ENCODE results near the gene PSMG4. TPM values are rescaled to one million over a fixed set of nuclear protein-coding genes. Genes with fewer than 3 reads are reported as not detected.
A peak's percentile ranks its signal among the peaks of the same experiment; 100 is the strongest.

PSMG4 gene
- total and polyA plus RNA-seq, 2 of the 8 experiments (the other 6 are each of a cell fraction or from before 2014, with no cell fraction given) = 40.6 to 113 TPM

DNA sequence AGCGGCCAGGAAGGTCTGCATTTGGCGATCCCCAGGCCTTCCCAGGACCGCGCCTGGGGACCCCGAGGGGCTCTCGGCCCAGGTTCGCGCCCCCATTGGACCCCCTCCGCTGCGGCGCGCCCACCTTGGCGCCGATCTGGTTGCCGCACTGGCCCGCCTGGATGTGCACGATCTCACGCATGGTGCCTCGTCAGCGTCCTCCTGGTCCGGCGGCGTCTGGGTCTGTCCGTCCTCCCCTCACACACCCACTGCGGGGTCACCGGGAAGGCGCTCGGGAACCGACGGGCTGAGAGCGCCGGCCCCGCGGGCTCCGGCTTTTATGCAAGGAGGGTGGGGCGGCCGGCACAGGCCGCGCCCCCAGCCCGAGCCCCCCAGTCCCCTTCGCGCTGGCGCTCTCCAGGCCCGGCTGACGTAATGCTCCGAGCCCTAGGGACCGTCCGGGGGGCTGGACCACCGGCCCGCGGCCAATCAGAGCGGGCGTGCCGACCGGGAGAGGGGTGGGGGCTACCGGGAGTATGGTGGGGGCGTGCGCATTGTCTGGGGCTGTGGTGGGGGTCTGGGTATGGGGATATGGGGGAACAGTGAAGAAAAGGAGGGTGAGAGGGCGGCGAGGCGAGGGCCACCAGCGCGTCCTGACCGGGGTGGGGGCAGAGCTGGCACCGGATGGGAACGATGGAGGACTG, 31.2 kb upstream of the PSMG4 start, which contains the start of gene TUBB2B:
TUBB2B (minus strand) TSS at position 291 of the 683 bp plus-strand sequence; CDS start at position 181, 110 bp downstream.
- POLR2A ChIA-PET (ENCODE audit: partially characterized antibody) = interaction anchor here (0.6 to 7.6 kb wide), 28 partner anchors 9 to 492 kb away, joined by 3 to 122 read pairs (median 5); partner anchors contain the start of genes PSMG4, RIPK1 and TUBB2A
- peaks cover 4 to 24% (median 10%) of the 10 kb centered on the region in 4 experiments for H3K36me3 ChIP-seq (ENCODE audit: control insufficient read depth in 2 of 4, insufficient read depth in 4 of 4, low read length in 3 of 4)
- peak within 1 kb of the TSS; percentile 92 for H4K5ac ChIP-seq (ENCODE audit: insufficient read length, low read depth, low read length)
- peaks cover 0 to 23% (median 19%) of the 10 kb centered on the region in 4 experiments; a peak in 6 of 7 replicates for H3K27me3 ChIP-seq (replicated peaks in 1 of 4; ENCODE audit: control insufficient read depth in 3 of 4, extremely low read depth in 1 of 4, insufficient read depth in 3 of 4, low read length in 3 of 4)
- no peak within 1 kb of the TSS for H3K23ac ChIP-seq (ENCODE audit: insufficient read length)
- FAIRE-seq = no peak
- peaks cover 4 to 22% (median 16%) of the 10 kb centered on the region in 4 experiments; a peak in 6 of 7 replicates for H3K4me1 ChIP-seq (replicated peaks in 1 of 4; ENCODE audit: control insufficient read depth in 3 of 4, insufficient read depth in 4 of 4, low read length in 3 of 4)
- H3K27ac ChIP-seq (ENCODE audit: low read depth, low read length) = peak within 1 kb of the TSS; percentile 75
- peak within 1 kb of the TSS; percentile 92 for H2BK5ac ChIP-seq (ENCODE audit: low read depth, low read length)
- H3K4me2 ChIP-seq (ENCODE audit: insufficient read depth in 1 of 2, low read depth in 2 of 2, low read length in 2 of 2) = peak within 1 kb of the TSS; percentile 91 to 98
- peak within 1 kb of the TSS; percentile 84 for H3K56ac ChIP-seq (replicated peaks; ENCODE audit: insufficient read length, low read depth, low read length)
- H2BK20ac ChIP-seq (ENCODE audit: low read length) = peak within 1 kb of the TSS; percentile 61; the same call in 1 of the 2 replicates
- H3K79me2 ChIP-seq (ENCODE audit: control insufficient read depth in 1 of 2, insufficient read depth in 2 of 2, low read length in 2 of 2) = peaks cover 15 to 19% of the 10 kb centered on the region in 2 experiments
- CTCF ChIA-PET (ENCODE audit: partially characterized antibody) = interaction anchor here (0.9 to 17.3 kb wide), 8 partner anchors 12 to 88 kb away, joined by 3 to 263 read pairs (median 5); no protein-coding TSS in a partner anchor
- peak within 1 kb of the TSS; percentile 82 to 93 (median 88) for H3K9ac ChIP-seq (replicated peaks in 1 of 4; ENCODE audit: extremely low read depth in 1 of 4, low read depth in 3 of 4, low read length in 3 of 4)
- peak within 1 kb of the TSS; percentile 96 for H4K8ac ChIP-seq (ENCODE audit: extremely low read depth, insufficient read depth, low read length)
- no peak within 1 kb of the TSS; the same call in 1 of the 2 replicates for H2AFZ ChIP-seq (ENCODE audit: low read length)
- H2BK15ac ChIP-seq (ENCODE audit: low read length) = no peak within 1 kb of the TSS; the same call in 1 of the 2 replicates
- no peaks in the 10 kb centered on the region for H3K9me3 ChIP-seq (ENCODE audit: insufficient read depth in 2 of 2, low read depth in 1 of 2, low read length in 1 of 2)
- peak within 1 kb of the TSS; percentile 32 for H2AK5ac ChIP-seq (ENCODE audit: low read depth, low read length)
- H4K91ac ChIP-seq (replicated peaks; ENCODE audit: insufficient read length, low read length) = peak within 1 kb of the TSS; percentile 98
- no peak within 1 kb of the TSS for H3K4ac ChIP-seq (replicated peaks; ENCODE audit: insufficient read length, low read depth, low read length)
- H2BK120ac ChIP-seq (replicated peaks; ENCODE audit: low read depth, low read length) = no peak within 1 kb of the TSS
- peaks cover 5% of the 10 kb centered on the region; the same call in 1 of the 2 replicates for H3K79me1 ChIP-seq (ENCODE audit: low read depth, low read length)
- no peak within 1 kb of the TSS for H3K14ac ChIP-seq (ENCODE audit: insufficient read length)
- peak within 1 kb of the TSS; percentile 87 to 99 (median 94) for H3K4me3 ChIP-seq (ENCODE audit: extremely low read depth in 1 of 4, insufficient read depth in 2 of 4, low read depth in 3 of 4, low read length in 4 of 4)
- H2BK12ac ChIP-seq (ENCODE audit: low read depth, low read length) = peak within 1 kb of the TSS; percentile 93
- 1% methylated on average over 46 of the region's 66 CpGs; no CpG with 5 or more reads in 1 of the 2 experiments for WGBS, 2 experiments (ENCODE audit: extremely low coverage in 1 of 2, insufficient coverage in 1 of 2, insufficient read length in 1 of 2, insufficient replicate concordance in 2 of 2, low coverage in 1 of 2, low lambda C conversion rate in 2 of 2, missing lambda C conversion rate in 1 of 2)
- H3K23me2 ChIP-seq (ENCODE audit: low read depth, low read length) = peaks cover 40% of the 10 kb centered on the region
- H4K20me1 ChIP-seq (replicated peaks in 1 of 2; ENCODE audit: control insufficient read depth in 1 of 2, insufficient read depth in 2 of 2, low read length in 2 of 2) = peaks cover 15 to 16% of the 10 kb centered on the region in 2 experiments
- peak in 1 of 2 experiments; percentile 63 for DNase-seq (ENCODE audit: low read depth in 1 of 2, low spot score in 2 of 2)
- peak within 1 kb of the TSS; percentile 99 for H3K18ac ChIP-seq (ENCODE audit: extremely low read depth, low read length)
- TF ChIP-seq, protein P1, sequence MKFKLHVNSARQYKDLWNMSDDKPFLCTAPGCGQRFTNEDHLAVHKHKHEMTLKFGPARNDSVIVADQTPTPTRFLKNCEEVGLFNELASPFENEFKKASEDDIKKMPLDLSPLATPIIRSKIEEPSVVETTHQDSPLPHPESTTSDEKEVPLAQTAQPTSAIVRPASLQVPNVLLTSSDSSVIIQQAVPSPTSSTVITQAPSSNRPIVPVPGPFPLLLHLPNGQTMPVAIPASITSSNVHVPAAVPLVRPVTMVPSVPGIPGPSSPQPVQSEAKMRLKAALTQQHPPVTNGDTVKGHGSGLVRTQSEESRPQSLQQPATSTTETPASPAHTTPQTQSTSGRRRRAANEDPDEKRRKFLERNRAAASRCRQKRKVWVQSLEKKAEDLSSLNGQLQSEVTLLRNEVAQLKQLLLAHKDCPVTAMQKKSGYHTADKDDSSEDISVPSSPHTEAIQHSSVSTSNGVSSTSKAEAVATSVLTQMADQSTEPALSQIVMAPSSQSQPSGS (IDR thresholded peaks at IDR 0.05; ENCODE audit: low read length) = peak; percentile 89
- TF ChIP-seq ASH2L (IDR thresholded peaks at IDR 0.05; ENCODE audit: low read length) = no peak
- peak; percentile 87; the same call in 1 of the 2 replicates for TF ChIP-seq POLR2AphosphoS5 (IDR thresholded peaks at IDR 0.05; ENCODE audit: low read depth, low read length)
- TF ChIP-seq TBP (IDR thresholded peaks at IDR 0.05; ENCODE audit: low read depth, low read length) = peak; percentile 96
- peak; percentile 80 for TF ChIP-seq PHF8 (conservative IDR thresholded peaks at IDR 0.05; ENCODE audit: low read depth, low read length)
- peak in 1 of 2 experiments; percentile 92; a peak in 2 of 3 replicates for TF ChIP-seq POLR2A (IDR thresholded peaks at IDR 0.05; ENCODE audit: control extremely low read depth in 1 of 2, low read depth in 2 of 2, low read length in 2 of 2)
- peak; percentile 93 for TF ChIP-seq TAF7 (optimal IDR thresholded peaks at IDR 0.05; ENCODE audit: borderline replicate concordance, low read depth, low read length)
- no peak for TF ChIP-seq KDM4A (IDR thresholded peaks at IDR 0.05; ENCODE audit: low read depth, low read length, severe bottlenecking)
- peak; percentile 94 for TF ChIP-seq GTF2F1 (IDR thresholded peaks at IDR 0.05; ENCODE audit: borderline replicate concordance, low read depth, low read length)

All from H1 (cell line).